Naive thymus-derived CD4-positive, alpha-beta T cell (primary cell): ENCODE measurements around the gene BCL2L13. TPM values are rescaled to one million over a fixed set of nuclear protein-coding genes. Genes with fewer than 3 reads are reported as not detected.
A peak's percentile ranks its signal among the peaks of the same experiment; 100 is the strongest.

Experiments used
- ATAC-seq: fragments of 150-1000 bp; cut with Tn5 transposase; 2 replicates; pipeline ENCODE4 v1.10.0; 2021; ENCODE audit warnings: mild to moderate bottlenecking, moderate library complexity
- CTCF ChIA-PET: fragments of 350-600 bp; sonication (Branson Sonifier 250); formaldehyde crosslinking; loops from one replicate; lab custom pipeline; 2021; ENCODE audit warnings: antibody characterized with exemption; lab: Charles Lee
- POLR2A ChIA-PET: fragments of 350-600 bp; sonication (Branson Sonifier 250); formaldehyde crosslinking; loops from one replicate; lab custom pipeline; 2021; ENCODE audit warnings: antibody characterized with exemption, inconsistent platforms; lab: Charles Lee
- DNase-seq, 9 donors: peaks; one replicate each; pipeline versions ENCODE4 v3.0.0 to v3.0.0-alpha.2; 2020 to 2022; ENCODE audit warnings: mixed read lengths in 1 of 9
- H3K27ac ChIP-seq: one replicate; pipeline ENCODE4 v1.7.0; 2013; ENCODE audit warnings: mild to moderate bottlenecking, low read depth, low read length, moderate library complexity
- H3K27me3 ChIP-seq, 2 donors: one replicate each; pipeline ENCODE4 v1.7.0; 2013; ENCODE audit warnings: low read length in 2 of 2, mild to moderate bottlenecking in 2 of 2, moderate library complexity in 2 of 2; ENCODE audit not compliant: control insufficient read depth in 2 of 2, insufficient read depth in 2 of 2
- H3K36me3 ChIP-seq, 3 experiments: 1 replicate in 2 of 3; 2 replicates in 1 of 3; pipeline ENCODE4 v1.7.0; 2013; ENCODE audit warnings: low read length in 3 of 3, mild to moderate bottlenecking in 3 of 3, moderate library complexity in 1 of 3; ENCODE audit not compliant: insufficient read depth in 3 of 3, control insufficient read depth in 2 of 3
- H3K4me1 ChIP-seq, 2 donors: one replicate each; pipeline ENCODE4 v1.7.0; 2013; ENCODE audit warnings: low read length in 2 of 2, mild to moderate bottlenecking in 2 of 2, moderate library complexity in 1 of 2; ENCODE audit not compliant: control insufficient read depth in 2 of 2, insufficient read depth in 2 of 2
- H3K4me3 ChIP-seq: 2 replicates; pipeline ENCODE4 v1.7.0; 2013; ENCODE audit warnings: mild to moderate bottlenecking, low read length
- H3K9me3 ChIP-seq, 3 experiments: 1 replicate in 2 of 3; 2 replicates in 1 of 3; pipeline ENCODE4 v1.7.0; 2013; ENCODE audit warnings: low read length in 3 of 3; ENCODE audit not compliant: control insufficient read depth in 2 of 3
- H3K27ac Mint-ChIP-seq, 9 donors: one replicate each; pipeline ENCODE4 v1.8.0; 2020 to 2022; ENCODE audit warnings: mixed read lengths in 9 of 9, mild to moderate bottlenecking in 8 of 9, moderate library complexity in 5 of 9, inconsistent platforms in 2 of 9
- H3K27me3 Mint-ChIP-seq, 5 donors: one replicate each; pipeline ENCODE4 v1.8.0; 2021 to 2022; ENCODE audit warnings: mixed read lengths in 5 of 5, mild to moderate bottlenecking in 1 of 5
- H3K36me3 Mint-ChIP-seq, 5 donors: one replicate each; pipeline ENCODE4 v1.8.0; 2020 to 2022; ENCODE audit warnings: mixed read lengths in 5 of 5, mild to moderate bottlenecking in 3 of 5, inconsistent platforms in 1 of 5
- H3K4me1 Mint-ChIP-seq, 7 donors: one replicate each; pipeline ENCODE4 v1.8.0; 2020 to 2022; ENCODE audit warnings: mixed read lengths in 7 of 7, mild to moderate bottlenecking in 3 of 7, inconsistent platforms in 1 of 7
- H3K4me3 Mint-ChIP-seq, 10 donors: one replicate each; pipeline ENCODE4 v1.8.0; 2020 to 2022; ENCODE audit warnings: mild to moderate bottlenecking in 10 of 10, mixed read lengths in 10 of 10, moderate library complexity in 6 of 10, inconsistent platforms in 2 of 10
- H3K9me3 Mint-ChIP-seq, 11 donors: one replicate each; pipeline ENCODE4 v1.8.0; 2020 to 2022; ENCODE audit warnings: mixed read lengths in 11 of 11, mild to moderate bottlenecking in 4 of 11, inconsistent platforms in 1 of 11, moderate library complexity in 1 of 11
- intact Hi-C, 2 donors: fragments of 100-400 bp; cut with micrococcal nuclease; formaldehyde crosslinking; loops; one replicate each; pipeline ENCODE4 v1.15.1; 2023
- polyA plus RNA-seq, 2 donors: library from polyadenylated mRNA; unstranded; fragments of 300-500 nt; fragmentation: Illumina TruSeq; gene quantifications; one replicate each; pipeline ENCODE4 v1.2.3, GENCODE V29; 2021
- total RNA-seq, 6 experiments: library from RNA in 5 of 6; stranded (reverse) in 5 of 6; gene quantifications; 1 replicate in 5 of 6; 2 replicates in 1 of 6; pipeline ENCODE4 v1.2.3 and lab custom pipeline; 2021 to 2026

BCL2L13 gene
- total RNA-seq (10 to 100 TPM; 21.9 to 39.1 (median 32.8) TPM), polyA plus RNA-seq (10 to 100 TPM; 44.9 to 48.0 TPM), total RNA-seq (lab: John Stamatoyannopoulos, UW) (59.9 reads per million, percentile 75 among the genes with 10 or more reads in this experiment)

DNA sequence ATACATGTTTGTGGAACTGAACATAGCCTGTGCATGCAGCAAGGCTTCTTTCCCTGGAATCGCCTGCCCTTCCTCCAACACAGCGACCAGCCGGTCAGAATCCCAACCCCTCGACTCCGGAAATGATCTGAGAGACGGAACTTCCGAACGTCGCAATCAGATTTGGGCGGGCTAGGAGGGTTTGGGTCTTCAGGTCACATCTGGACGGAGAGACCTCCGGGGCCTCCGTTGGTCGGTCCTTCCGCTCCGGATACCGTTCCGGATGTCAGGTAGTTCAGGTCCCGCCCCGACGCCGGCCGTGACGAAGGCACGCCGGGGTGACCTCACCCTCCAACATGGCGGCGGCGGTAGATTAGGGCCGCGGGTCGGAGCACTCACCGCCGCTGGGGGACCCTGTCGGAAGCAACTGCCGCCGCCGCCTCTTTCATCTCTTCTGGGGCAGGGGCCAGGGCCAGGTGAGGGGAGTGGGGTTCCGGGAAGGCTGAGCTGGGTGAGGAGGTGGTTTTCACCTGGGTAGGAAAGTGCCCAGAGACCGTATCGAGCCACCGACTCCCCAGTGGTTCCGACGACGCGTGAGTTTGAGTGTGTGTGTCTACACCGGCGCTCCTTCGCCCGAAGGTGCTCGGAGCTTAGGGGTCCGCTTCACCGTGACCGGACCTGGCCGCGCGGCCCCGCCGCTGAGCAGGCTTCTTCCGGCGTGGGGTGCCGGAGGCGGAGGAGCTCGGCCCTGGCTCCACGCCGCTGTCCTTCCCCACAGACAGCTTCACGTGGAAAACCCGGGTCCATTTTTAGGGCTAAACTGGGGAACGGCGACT lies at the start of gene BCL2L13:
TSS of gene BCL2L13 (plus strand) at position 326 of the 815 bp plus-strand sequence. CDS start 16,955 bp downstream, outside the sequence.
- CTCF ChIA-PET: interaction anchor here (0.7 kb wide), 1 partner anchor 14 kb away, joined by 4 read pairs; no protein-coding TSS in a partner anchor
- intact Hi-C loops: loop anchor here (1.0 to 5.0 kb wide), 8 partner anchors 10 to 554 kb away; partner anchors contain the start of genes ATP6V1E1 (in 2 of the 2), PEX26 (in 2 of the 2), BID (in 1 of the 2) and IL17RA (in 1 of the 2)
- H3K4me3 Mint-ChIP-seq: peak within 1 kb of the TSS; percentile 87 to 95 (median 90)

DNA sequence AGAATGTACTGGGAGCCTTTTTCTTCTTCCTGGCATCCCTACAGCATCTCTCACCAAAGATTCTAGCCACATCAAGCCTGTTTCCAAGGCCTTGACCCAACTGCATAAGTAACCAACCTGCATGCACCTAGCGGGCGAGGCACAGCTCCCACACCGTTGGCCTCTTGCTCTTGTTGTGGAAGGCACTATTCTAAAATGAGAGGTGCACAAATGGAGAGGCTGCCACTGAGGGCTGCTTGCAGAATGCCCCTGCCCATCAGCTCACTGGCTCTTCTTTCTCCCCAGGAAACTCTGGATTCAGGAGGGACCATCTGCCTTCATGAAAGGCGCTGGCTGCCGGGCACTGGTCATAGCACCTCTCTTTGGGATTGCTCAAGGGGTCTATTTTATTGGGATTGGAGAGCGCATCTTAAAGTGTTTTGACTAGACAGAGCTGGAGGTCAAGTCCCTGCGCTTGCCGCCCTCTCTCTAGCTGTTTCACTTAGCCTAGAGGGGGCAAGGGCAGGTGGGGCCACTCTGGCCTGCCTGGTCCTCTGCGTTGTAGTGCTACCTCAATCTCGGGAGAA lies 48.7 kb upstream of the BCL2L13 start:
- peaks cover 7 to 38% (median 15%) of the 10 kb centered on the region in 5 donors for H3K36me3 Mint-ChIP-seq
- H3K36me3 ChIP-seq: peaks cover 12 to 46% (median 13%) of the 10 kb centered on the region in 3 experiments
- POLR2A ChIA-PET: no interaction called here

More for the DNA sequence above, at the start of gene BCL2L13:
- peaks cover 0 to 6% (median 0%) of the 10 kb centered on the region in 3 experiments for H3K36me3 ChIP-seq
- Mint-ChIP-seq H3K9me3 (peaks cover 0 to 2% (median 0%) of the 10 kb centered on the region in 11 donors), H3K27ac (peak within 1 kb of the TSS; percentile 92 to 99 (median 96)), H3K4me1 (peaks cover 17 to 38% (median 34%) of the 10 kb centered on the region in 7 donors), H3K27me3 (no peaks in the 10 kb centered on the region), H3K36me3 (peaks cover 0 to 9% (median 4%) of the 10 kb centered on the region in 5 donors)
- peak within 1 kb of the TSS; percentile 99 for H3K27ac ChIP-seq
- no peaks in the 10 kb centered on the region for H3K27me3 ChIP-seq
- peaks cover 12 to 18% of the 10 kb centered on the region in 2 donors for H3K4me1 ChIP-seq
- peak within 1 kb of the TSS; percentile 73 for H3K4me3 ChIP-seq
- ATAC-seq (peak; percentile 96), DNase-seq (peak; percentile 77 to 91 (median 88))
- no peaks in the 10 kb centered on the region for H3K9me3 ChIP-seq
- POLR2A ChIA-PET: interaction anchor here (0.6 to 1.7 kb wide), 4 partner anchors 9 to 445 kb away, joined by 3 to 8 read pairs (median 6); partner anchors contain the start of gene BID

GRCh38 chr22:17590586-17590985 lies 48.0 kb upstream of the BCL2L13 start:
- Histone ChIP-seq H3K4me1 (no peaks in the 10 kb centered on the region), H3K27ac (no peak overlapping the region), H3K4me3 (no peak overlapping the region), H3K36me3 (peaks cover 13 to 52% (median 13%) of the 10 kb centered on the region in 3 experiments), H3K9me3 (no peaks in the 10 kb centered on the region), H3K27me3 (no peaks in the 10 kb centered on the region)
- Mint-ChIP-seq H3K27ac (peak overlapping the region in 3 of 9 donors; percentile 13 to 79 (median 48)), H3K27me3 (no peaks in the 10 kb centered on the region), H3K4me3 (no peak overlapping the region), H3K36me3 (peaks cover 7 to 42% (median 15%) of the 10 kb centered on the region in 5 donors), H3K4me1 (no peaks in the 10 kb centered on the region), H3K9me3 (no peaks in the 10 kb centered on the region)
- intact Hi-C loops: no loop called here
- ChIA-PET CTCF (no interaction called here), POLR2A (no interaction called here)
- DNase-seq: no peak
- ATAC-seq: no peak

More for the DNA sequence above, 48.7 kb upstream of the BCL2L13 start:
- H3K27ac ChIP-seq: no peak overlapping the region
- no peaks in the 10 kb centered on the region for H3K4me1 ChIP-seq
- no peak overlapping the region for H3K4me3 ChIP-seq
- Mint-ChIP-seq H3K9me3 (no peaks in the 10 kb centered on the region), H3K4me3 (no peak overlapping the region), H3K27me3 (no peaks in the 10 kb centered on the region), H3K27ac (peak overlapping the region in 3 of 9 donors; percentile 31 to 79 (median 36)), H3K4me1 (no peaks in the 10 kb centered on the region)
- intact Hi-C loops: no loop called here
- CTCF ChIA-PET: no interaction called here
- no peaks in the 10 kb centered on the region for H3K27me3 ChIP-seq
- no peak for ATAC-seq
- DNase-seq: no peak
- H3K9me3 ChIP-seq: no peaks in the 10 kb centered on the region

- Histone ChIP-seq H3K9me3 (no peaks in the 10 kb centered on the region), H3K27ac (no peak overlapping the region), H3K36me3 (peaks cover 13 to 69% (median 18%) of the 10 kb centered on the region in 3 experiments), H3K4me3 (no peak overlapping the region), H3K27me3 (no peaks in the 10 kb centered on the region), H3K4me1 (no peaks in the 10 kb centered on the region)
- ATAC-seq: no peak
- intact Hi-C loops: no loop called here
- no peak for DNase-seq
- CTCF ChIA-PET: no interaction called here
- Mint-ChIP-seq H3K27ac (peak overlapping the region in 1 of 9 donors; percentile 36), H3K9me3 (no peaks in the 10 kb centered on the region), H3K36me3 (peaks cover 7 to 53% (median 26%) of the 10 kb centered on the region in 5 donors), H3K27me3 (no peaks in the 10 kb centered on the region), H3K4me3 (no peak overlapping the region), H3K4me1 (no peaks in the 10 kb centered on the region)
- POLR2A ChIA-PET: no interaction called here
These were observed 46.4 kb upstream of the BCL2L13 start for GRCh38 chr22:17592201-17592600.

- CTCF ChIA-PET: interaction anchor here (1.3 kb wide), 1 partner anchor 424 kb away, joined by 4 read pairs; no protein-coding TSS in a partner anchor
- POLR2A ChIA-PET: no interaction called here
- Histone ChIP-seq H3K4me3 (no peak overlapping the region), H3K36me3 (peaks cover 20 to 97% (median 36%) of the 10 kb centered on the region in 3 experiments), H3K27me3 (no peaks in the 10 kb centered on the region), H3K27ac (no peak overlapping the region), H3K9me3 (no peaks in the 10 kb centered on the region), H3K4me1 (no peaks in the 10 kb centered on the region)
- Mint-ChIP-seq H3K27ac (peak overlapping the region in 3 of 9 donors; percentile 39 to 62 (median 51)), H3K36me3 (peaks cover 26 to 68% (median 42%) of the 10 kb centered on the region in 5 donors), H3K4me1 (peaks cover 0 to 10% (median 0%) of the 10 kb centered on the region in 7 donors), H3K4me3 (no peak overlapping the region), H3K9me3 (peaks cover 0 to under 1% (median 0%) of the 10 kb centered on the region in 11 donors), H3K27me3 (no peaks in the 10 kb centered on the region)
- intact Hi-C loops: no loop called here
- ATAC-seq (no peak), DNase-seq (no peak)
These were observed 42.3 kb upstream of the BCL2L13 start for GRCh38 chr22:17596226-17596625.

DNA sequence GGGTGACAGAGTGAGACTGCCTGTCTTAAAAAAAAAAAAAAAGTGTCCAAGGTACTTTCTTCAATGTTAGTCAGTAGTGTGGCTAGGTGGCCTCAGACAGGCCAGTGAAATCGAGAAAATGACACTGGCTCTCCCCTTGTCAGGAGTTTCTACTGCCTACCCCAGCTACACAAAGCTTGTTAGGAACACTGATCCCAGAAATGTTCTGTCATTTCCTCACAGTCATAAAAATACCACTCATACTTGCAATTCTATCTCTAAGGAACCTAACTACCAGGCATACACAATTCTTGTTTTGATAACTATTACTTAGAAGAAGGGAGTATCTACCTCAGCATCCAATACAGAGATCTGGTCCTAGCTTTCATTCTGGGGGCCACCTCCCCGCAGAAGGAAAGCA lies 41.3 kb upstream of the BCL2L13 start:
- Histone ChIP-seq H3K9me3 (no peaks in the 10 kb centered on the region), H3K4me1 (no peaks in the 10 kb centered on the region), H3K36me3 (peaks cover 18 to 93% (median 36%) of the 10 kb centered on the region in 3 experiments), H3K27ac (no peak overlapping the region), H3K27me3 (no peaks in the 10 kb centered on the region), H3K4me3 (no peak overlapping the region)
- intact Hi-C loops: no loop called here
- ChIA-PET CTCF (no interaction called here), POLR2A (no interaction called here)
- Mint-ChIP-seq H3K27me3 (no peaks in the 10 kb centered on the region), H3K36me3 (peaks cover 26 to 60% (median 36%) of the 10 kb centered on the region in 5 donors), H3K9me3 (peaks cover 0 to 2% (median 0%) of the 10 kb centered on the region in 11 donors), H3K4me3 (no peak overlapping the region), H3K4me1 (peaks cover 0 to 10% (median 0%) of the 10 kb centered on the region in 7 donors), H3K27ac (no peak overlapping the region)
- no peak for DNase-seq
- ATAC-seq: no peak
